Tibial nerve (tissue), 4 donors: ENCODE data around the gene ZNF691. TPM values are rescaled to one million over a fixed set of nuclear protein-coding genes. Genes with fewer than 3 reads are reported as not detected.
A peak's percentile ranks its signal among the peaks of the same experiment; 100 is the strongest.
"Not testable (repeated sequence)": the region's sequence is repeated elsewhere in the genome, so short reads cannot be mapped to it uniquely, and the experiment has no call there.

Experiments
- DNase-seq, 2 donors: peaks; one replicate each; pipeline ENCODE4 v3.0.0-alpha.2; 2019; ENCODE audit warnings: low spot score in 2 of 2
- H3K27ac ChIP-seq, 4 donors: fragments of 200-600 bp; sonication (generic) in 3 of 4; one replicate each; pipeline ENCODE4 v1.5.1; 2017 to 2019; ENCODE audit warnings: mild to moderate bottlenecking in 1 of 4
- H3K27me3 ChIP-seq, 2 donors: fragments of 200-600 bp; sonication (generic) in 1 of 2; one replicate each; pipeline versions ENCODE4 v1.5.1 to v1.6.0; 2017 to 2019
- H3K36me3 ChIP-seq, 3 donors: fragments of 200-600 bp; sonication (generic); one replicate each; pipeline ENCODE4 v1.5.1; 2018 to 2019
- H3K4me1 ChIP-seq, 4 donors: fragments of 200-600 bp; sonication (generic) in 3 of 4; one replicate each; pipeline ENCODE4 v1.5.1; 2017 to 2019
- H3K4me3 ChIP-seq, 4 donors: fragments of 200-600 bp; sonication (generic) in 3 of 4; one replicate each; pipeline ENCODE4 v1.5.1; 2017 to 2019; ENCODE audit warnings: mild to moderate bottlenecking in 1 of 4, moderate library complexity in 1 of 4
- H3K9me3 ChIP-seq, 4 donors: fragments of 200-600 bp; sonication (generic) in 3 of 4; one replicate each; pipeline ENCODE4 v1.5.1; 2017 to 2019
- CTCF ChIP-seq, 5 experiments: fragments of 200-600 bp in 3 of 5; fragments of 450-650 bp in 2 of 5; sonication (generic) in 3 of 5; IDR thresholded peaks; one replicate each; pipeline ENCODE4 v1.5.1; 2016 to 2019; ENCODE audit warnings: antibody characterized with exemption in 5 of 5, mild to moderate bottlenecking in 3 of 5, moderate library complexity in 2 of 5
- EP300 ChIP-seq, 2 donors: sonication (generic); formaldehyde crosslinking; IDR thresholded peaks; one replicate each; pipeline ENCODE4 v1.6.1; 2017; ENCODE audit warnings: antibody characterized with exemption in 2 of 2, mild to moderate bottlenecking in 1 of 2
- POLR2A ChIP-seq, 2 donors: fragments of 450-650 bp; IDR thresholded peaks; one replicate each; pipeline ENCODE4 v1.6.1; 2017; ENCODE audit warnings: antibody characterized with exemption in 2 of 2, mild to moderate bottlenecking in 2 of 2, moderate library complexity in 2 of 2
- WGBS, 2 donors: methylation state at CpG; one replicate each; pipeline ENCODE4 v1.1.5; 2018; 5-methylcytosine and 5-hydroxymethylcytosine counted together
- total RNA-seq, 4 donors: library from RNA; depleted of rRNA; stranded (reverse); fragments of >200 nt; gene quantifications; one replicate each; pipeline ENCODE4 v1.1.0, GENCODE V29; 2016

ZNF691 gene
- total RNA-seq, 4 donors from 2014 or later = 14.1 to 20.5 (median 16.9) TPM

- peaks cover 0 to 3% (median 0%) of the 10 kb centered on the region in 4 donors for H3K4me1 ChIP-seq
- no peak overlapping the region for H3K4me3 ChIP-seq
- H3K36me3 ChIP-seq = peaks cover 0 to 42% (median 2%) of the 10 kb centered on the region in 3 donors
- no peaks in the 10 kb centered on the region for H3K9me3 ChIP-seq
- H3K27me3 ChIP-seq = no peaks in the 10 kb centered on the region
- no peak for TF ChIP-seq POLR2A (IDR thresholded peaks at IDR 0.05)
- DNase-seq = no peak
- H3K27ac ChIP-seq = no peak overlapping the region
These were observed 40.2 kb upstream of the ZNF691 start for GRCh38 chr1:42806171-42806570.

- peaks cover 0 to 3% (median 0%) of the 10 kb centered on the region in 4 donors for H3K4me1 ChIP-seq
- no peaks in the 10 kb centered on the region for H3K27me3 ChIP-seq
- WGBS, 2 donors = 82 to 86% methylated on average over 5 of the region's 5 CpGs
- H3K4me3 ChIP-seq = no peak overlapping the region
- H3K36me3 ChIP-seq = peaks cover 0 to 47% (median 2%) of the 10 kb centered on the region in 3 donors
- H3K27ac ChIP-seq = no peak overlapping the region
- no peak for TF ChIP-seq POLR2A (IDR thresholded peaks at IDR 0.05)
- no peak for TF ChIP-seq EP300 (IDR thresholded peaks at IDR 0.05)
- no peak for TF ChIP-seq CTCF (IDR thresholded peaks at IDR 0.05)
- H3K9me3 ChIP-seq = no peaks in the 10 kb centered on the region
- DNase-seq = no peak
These were observed 39.8 kb upstream of the ZNF691 start for GRCh38 chr1:42806593-42806992.

GRCh38 chr1:42807056-42807668, 39.3 kb upstream of the ZNF691 start:
- Histone ChIP-seq H3K4me1 (peaks cover 0 to 3% (median 0%) of the 10 kb centered on the region in 4 donors), H3K27ac (no peak overlapping the region), H3K9me3 (no peaks in the 10 kb centered on the region), H3K36me3 (peaks cover 0 to 47% (median 2%) of the 10 kb centered on the region in 3 donors), H3K27me3 (no peaks in the 10 kb centered on the region), H3K4me3 (no peak overlapping the region)
- DNase-seq = no peak
- no peak for TF ChIP-seq EP300 (IDR thresholded peaks at IDR 0.05)
- no peak for TF ChIP-seq CTCF (IDR thresholded peaks at IDR 0.05)
- TF ChIP-seq POLR2A (IDR thresholded peaks at IDR 0.05) = no peak

GRCh38 chr1:42814815-42815214, 31.6 kb upstream of the ZNF691 start:
- H3K9me3 ChIP-seq, DNase-seq, H3K4me3 ChIP-seq, H3K27me3 ChIP-seq, H3K27ac ChIP-seq: not testable (repeated sequence)
- peaks cover 0 to 19% (median 0%) of the 10 kb centered on the region in 3 donors for H3K36me3 ChIP-seq
- peaks cover 0 to 20% (median 15%) of the 10 kb centered on the region in 4 donors for H3K4me1 ChIP-seq
- WGBS, 2 donors = 100% methylated on average over 3 of the region's 3 CpGs

GRCh38 chr1:42815941-42816584, 30.4 kb upstream of the ZNF691 start:
- DNase-seq = no peak
- WGBS, 2 donors = 31 to 32% methylated on average over 7 of the region's 7 CpGs
- peak overlapping the region in 3 of 4 donors; percentile 95 to 99 (median 97) for H3K27ac ChIP-seq
- peaks cover 0 to 20% (median 15%) of the 10 kb centered on the region in 4 donors for H3K4me1 ChIP-seq
- no peaks in the 10 kb centered on the region for H3K9me3 ChIP-seq
- no peaks in the 10 kb centered on the region for H3K27me3 ChIP-seq
- H3K4me3 ChIP-seq = peak overlapping the region; percentile 66 to 88 (median 77)
- peaks cover 0 to 10% (median 0%) of the 10 kb centered on the region in 3 donors for H3K36me3 ChIP-seq
- TF ChIP-seq CTCF (IDR thresholded peaks at IDR 0.05) (no peak), EP300 (IDR thresholded peaks at IDR 0.05) (no peak), POLR2A (IDR thresholded peaks at IDR 0.05) (no peak)
